ENCODE measurements around the gene SLC35G2. TPM values are rescaled to one million over a fixed set of nuclear protein-coding genes. Genes with fewer than 3 reads are reported as not detected.
"Not testable (repeated sequence)": the region's sequence is repeated elsewhere in the genome, so short reads cannot be mapped to it uniquely, and the experiment has no call there.

The SLC35G2 gene
- total and polyA plus RNA-seq, 2 donors from 2014 or later: 4.2 to 5.4 TPM

GRCh38 chr3:136901391-136901790 is 82.5 kb downstream of the SLC35G2 start:
- intact Hi-C loops (cut with DNase I): no loop called here
- TF ChIP-seq, protein P1, sequence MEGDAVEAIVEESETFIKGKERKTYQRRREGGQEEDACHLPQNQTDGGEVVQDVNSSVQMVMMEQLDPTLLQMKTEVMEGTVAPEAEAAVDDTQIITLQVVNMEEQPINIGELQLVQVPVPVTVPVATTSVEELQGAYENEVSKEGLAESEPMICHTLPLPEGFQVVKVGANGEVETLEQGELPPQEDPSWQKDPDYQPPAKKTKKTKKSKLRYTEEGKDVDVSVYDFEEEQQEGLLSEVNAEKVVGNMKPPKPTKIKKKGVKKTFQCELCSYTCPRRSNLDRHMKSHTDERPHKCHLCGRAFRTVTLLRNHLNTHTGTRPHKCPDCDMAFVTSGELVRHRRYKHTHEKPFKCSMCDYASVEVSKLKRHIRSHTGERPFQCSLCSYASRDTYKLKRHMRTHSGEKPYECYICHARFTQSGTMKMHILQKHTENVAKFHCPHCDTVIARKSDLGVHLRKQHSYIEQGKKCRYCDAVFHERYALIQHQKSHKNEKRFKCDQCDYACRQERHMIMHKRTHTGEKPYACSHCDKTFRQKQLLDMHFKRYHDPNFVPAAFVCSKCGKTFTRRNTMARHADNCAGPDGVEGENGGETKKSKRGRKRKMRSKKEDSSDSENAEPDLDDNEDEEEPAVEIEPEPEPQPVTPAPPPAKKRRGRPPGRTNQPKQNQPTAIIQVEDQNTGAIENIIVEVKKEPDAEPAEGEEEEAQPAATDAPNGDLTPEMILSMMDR (IDR thresholded peaks at IDR 0.05; ENCODE audit: borderline replicate concordance, extremely low read depth, insufficient read depth): no peak
- Histone ChIP-seq H3K36me3 (ENCODE audit: control insufficient read depth in 2 of 3, insufficient read depth in 3 of 3, low read length in 3 of 3) (no peaks in the 10 kb centered on the region), H3K4me3 (ENCODE audit: low read length in 3 of 3) (no peak overlapping the region), H3K9ac (ENCODE audit: low read length in 3 of 3) (no peak overlapping the region), H3K9me3 (ENCODE audit: control insufficient read depth in 2 of 3, insufficient read depth in 1 of 3, low read length in 3 of 3) (peaks cover 0 to 5% (median 0%) of the 10 kb centered on the region in 3 donors), H3K27ac (ENCODE audit: low read depth in 2 of 2, low read length in 2 of 2) (no peak overlapping the region), H3K27me3 (ENCODE audit: control insufficient read depth, insufficient read depth, low read length) (no peaks in the 10 kb centered on the region), H3K4me1 (ENCODE audit: control insufficient read depth in 2 of 3, insufficient read depth in 2 of 3, low read depth in 1 of 3, low read length in 3 of 3) (no peaks in the 10 kb centered on the region)
- no peak for DNase-seq
- FAIRE-seq: no peak

DNA sequence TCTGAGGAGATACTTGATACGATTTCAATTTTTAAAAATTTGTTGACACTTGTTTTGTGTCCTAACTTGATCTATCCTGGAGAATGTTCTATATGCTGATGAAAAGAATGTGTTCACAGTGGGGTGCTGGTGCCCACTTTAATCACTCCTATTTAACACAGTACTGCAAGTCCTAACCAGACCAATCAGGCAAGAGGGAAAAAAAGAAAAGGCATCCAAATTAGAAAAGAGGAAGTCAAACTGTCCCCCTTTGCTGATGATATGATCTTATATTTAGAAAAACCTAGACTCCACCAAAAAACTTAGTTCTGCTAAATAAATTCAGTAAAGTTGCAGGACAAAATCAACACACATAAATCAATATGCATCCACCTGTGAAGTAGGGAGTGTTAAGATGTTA is 83.6 kb downstream of the SLC35G2 start:
- H3K4me3 ChIP-seq (ENCODE audit: low read length in 3 of 3); H3K36me3 ChIP-seq (ENCODE audit: control insufficient read depth in 2 of 3, insufficient read depth in 3 of 3, low read length in 3 of 3); intact Hi-C loops (cut with DNase I); DNase-seq; H3K4me1 ChIP-seq (ENCODE audit: control insufficient read depth in 2 of 3, insufficient read depth in 2 of 3, low read depth in 1 of 3, low read length in 3 of 3); H3K9ac ChIP-seq (ENCODE audit: low read length in 3 of 3); H3K27ac ChIP-seq (ENCODE audit: low read depth in 2 of 2, low read length in 2 of 2); FAIRE-seq; H3K27me3 ChIP-seq (ENCODE audit: control insufficient read depth, insufficient read depth, low read length); H3K9me3 ChIP-seq (ENCODE audit: control insufficient read depth in 2 of 3, insufficient read depth in 1 of 3, low read length in 3 of 3): not testable (repeated sequence)

GRCh38 chr3:136903899-136904298 is 85.0 kb downstream of the SLC35G2 start:
- H3K36me3 ChIP-seq (ENCODE audit: control insufficient read depth in 2 of 3, insufficient read depth in 3 of 3, low read length in 3 of 3): no peaks in the 10 kb centered on the region
- TF ChIP-seq, protein P1 (IDR thresholded peaks at IDR 0.05; ENCODE audit: borderline replicate concordance, extremely low read depth, insufficient read depth): no peak
- DNase-seq: no peak
- no peak overlapping the region for H3K27ac ChIP-seq (ENCODE audit: low read depth in 2 of 2, low read length in 2 of 2)
- no peak overlapping the region for H3K4me3 ChIP-seq (ENCODE audit: low read length in 3 of 3)
- no peak for FAIRE-seq
- intact Hi-C loops (cut with DNase I): no loop called here
- H3K4me1 ChIP-seq (ENCODE audit: control insufficient read depth in 2 of 3, insufficient read depth in 2 of 3, low read depth in 1 of 3, low read length in 3 of 3): no peaks in the 10 kb centered on the region
- peaks cover 0 to 5% (median 0%) of the 10 kb centered on the region in 3 donors for H3K9me3 ChIP-seq (ENCODE audit: control insufficient read depth in 2 of 3, insufficient read depth in 1 of 3, low read length in 3 of 3)
- H3K27me3 ChIP-seq (ENCODE audit: control insufficient read depth, insufficient read depth, low read length): no peaks in the 10 kb centered on the region
- H3K9ac ChIP-seq (ENCODE audit: low read length in 3 of 3): no peak overlapping the region

DNA sequence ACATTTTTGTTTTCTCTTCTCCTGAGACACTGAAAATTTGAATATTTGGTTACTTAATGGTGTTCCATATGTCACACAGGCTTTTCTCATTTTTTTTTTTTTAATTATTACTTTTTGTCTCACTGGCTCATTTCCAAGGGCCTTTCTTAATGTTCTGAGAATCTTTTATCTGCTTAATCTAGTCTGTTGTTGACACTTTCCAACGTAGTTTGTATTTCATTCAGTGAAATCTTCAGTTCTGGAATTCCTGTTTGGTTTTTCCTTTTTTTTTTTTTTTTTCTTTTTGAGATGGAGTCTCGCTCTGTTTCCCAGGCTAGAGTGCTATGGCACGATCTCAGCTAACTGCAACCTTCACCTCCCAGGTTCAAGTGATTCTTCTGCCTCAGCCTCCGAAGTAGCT is 85.8 kb downstream of the SLC35G2 start:
- DNase-seq (no peak), FAIRE-seq (no peak)
- TF ChIP-seq, protein P1 (IDR thresholded peaks at IDR 0.05; ENCODE audit: borderline replicate concordance, extremely low read depth, insufficient read depth): no peak
- Histone ChIP-seq H3K36me3 (ENCODE audit: control insufficient read depth in 2 of 3, insufficient read depth in 3 of 3, low read length in 3 of 3) (no peaks in the 10 kb centered on the region), H3K9me3 (ENCODE audit: control insufficient read depth in 2 of 3, insufficient read depth in 1 of 3, low read length in 3 of 3) (peaks cover 0 to 5% (median 0%) of the 10 kb centered on the region in 3 donors), H3K4me1 (ENCODE audit: control insufficient read depth in 2 of 3, insufficient read depth in 2 of 3, low read depth in 1 of 3, low read length in 3 of 3) (no peaks in the 10 kb centered on the region), H3K27ac (ENCODE audit: low read depth in 2 of 2, low read length in 2 of 2) (no peak overlapping the region), H3K27me3 (ENCODE audit: control insufficient read depth, insufficient read depth, low read length) (no peaks in the 10 kb centered on the region), H3K9ac (ENCODE audit: low read length in 3 of 3) (no peak overlapping the region), H3K4me3 (ENCODE audit: low read length in 3 of 3) (no peak overlapping the region)
- intact Hi-C loops (cut with DNase I): no loop called here

Other genes with a start within 250 kb of the SLC35G2 start
- 49.9 TPM for gene STAG1, start 66.7 kb upstream of the SLC35G2 start, total RNA-seq
- gene STAG1, start 66.7 kb upstream of the SLC35G2 start, polyA plus RNA-seq (ENCODE audit: insufficient read depth, low read depth, low replicate concordance): 7.8 TPM
- gene NCK1, start 43.1 kb downstream of the SLC35G2 start, total RNA-seq: 46.8 TPM
- 12.6 TPM for gene NCK1, start 43.1 kb downstream of the SLC35G2 start, polyA plus RNA-seq (ENCODE audit: insufficient read depth, low read depth, low replicate concordance)
- gene IL20RB, start 138.9 kb downstream of the SLC35G2 start, total RNA-seq: 0.79 TPM
- not detected for gene IL20RB, start 138.9 kb downstream of the SLC35G2 start, polyA plus RNA-seq (ENCODE audit: insufficient read depth, low read depth, low replicate concordance)

Data from kidney (tissue), 14 donors.